AG10803 (cell line): ENCODE data around the gene ODF2L.

Source experiments
- DNase-seq: peaks from one replicate; pipeline ENCODE4 v3.0.0; 2010; ENCODE audit warnings: low read depth
- H3K4me3 ChIP-seq: 2 replicates; pipeline ENCODE4 v1.5.1; 2011; ENCODE audit warnings: mild to moderate bottlenecking, low read length, control low read depth
- CTCF ChIP-seq: conservative IDR thresholded peaks from 2 replicates; pipeline ENCODE4 v1.5.1; 2011; ENCODE audit warnings: mild to moderate bottlenecking, low read length, control low read depth, inconsistent platforms

Gene ODF2L

GRCh38 chr1:86346388-86346787 is 49.7 kb downstream of the ODF2L start:
- no peak overlapping the region for H3K4me3 ChIP-seq
- no peak for TF ChIP-seq CTCF

GRCh38 chr1:86345042-86345441 is 51.1 kb downstream of the ODF2L start:
- no peak for DNase-seq
- TF ChIP-seq CTCF = no peak
- H3K4me3 ChIP-seq = no peak overlapping the region

More at GRCh38 chr1:86346388-86346787, 49.7 kb downstream of the ODF2L start:
- DNase-seq = no peak

GRCh38 chr1:86339906-86340305 is 56.2 kb downstream of the ODF2L start:
- no peak for TF ChIP-seq CTCF
- no peak for DNase-seq
- H3K4me3 ChIP-seq = no peak overlapping the region

GRCh38 chr1:86339014-86339812 is 56.9 kb downstream of the ODF2L start:
- DNase-seq = no peak
- TF ChIP-seq CTCF = no peak
- H3K4me3 ChIP-seq = no peak overlapping the region

- no peak overlapping the region for H3K4me3 ChIP-seq
- DNase-seq = no peak
- no peak for TF ChIP-seq CTCF
These were observed 60.2 kb downstream of the ODF2L start for GRCh38 chr1:86335916-86336315.

- no peak overlapping the region for H3K4me3 ChIP-seq
- no peak for TF ChIP-seq CTCF
These were observed 70.9 kb downstream of the ODF2L start for GRCh38 chr1:86325264-86325663.

GRCh38 chr1:86324130-86324822 is 71.8 kb downstream of the ODF2L start:
- no peak for DNase-seq
- no peak for TF ChIP-seq CTCF
- H3K4me3 ChIP-seq = no peak overlapping the region

More at GRCh38 chr1:86325264-86325663, 70.9 kb downstream of the ODF2L start:
- no peak for DNase-seq
